ENCODE data around the gene SUSD4.

- TF ChIP-seq POLR2A (IDR thresholded peaks at IDR 0.05) (no peak), POLR2AphosphoS5 (IDR thresholded peaks at IDR 0.05) (no peak)
These were observed 24.1 kb downstream of the SUSD4 start for GRCh38 chr1:223339861-223340260.

Data from gastroesophageal sphincter (tissue), 2 donors.